Fibroblast of the aortic adventitia (primary cell): ENCODE data around the gene OSR1. TPM values are rescaled to one million over a fixed set of nuclear protein-coding genes. Genes with fewer than 3 reads are reported as not detected.
"Not testable (repeated sequence)": the region's sequence is repeated elsewhere in the genome, so short reads cannot be mapped to it uniquely, and the experiment has no call there.

ENCODE experiments used
- DNase-seq: peaks from one replicate; pipeline ENCODE4 v3.0.0-alpha.2; 2010; ENCODE audit warnings: low read depth
- H3K4me3 ChIP-seq: 2 replicates; pipeline ENCODE4 v1.5.1; 2011; ENCODE audit warnings: low read depth, mild to moderate bottlenecking, control low read depth, low read length, moderate library complexity
- total RNA-seq: library from RNA; depleted of rRNA; stranded (reverse); fragments of >200 nt; gene quantifications from 2 replicates; pipeline ENCODE4 v1.2.3, GENCODE V29; 2012; ENCODE audit warnings: low replicate concordance
- TF ChIP-seq, protein P1 (sequence below): IDR thresholded peaks from 2 replicates; pipeline ENCODE4 v1.5.1; 2011; ENCODE audit warnings: mild to moderate bottlenecking, low read length, control low read depth, inconsistent platforms; ENCODE audit not compliant: insufficient read depth

Gene OSR1
- total RNA-seq, 1 donor, result 117 TPM

GRCh38 chr2:19321946-19322345, 36.5 kb downstream of the OSR1 start:
- peak; percentile 53 for DNase-seq
- no peak overlapping the region for H3K4me3 ChIP-seq
- TF ChIP-seq, protein P1, sequence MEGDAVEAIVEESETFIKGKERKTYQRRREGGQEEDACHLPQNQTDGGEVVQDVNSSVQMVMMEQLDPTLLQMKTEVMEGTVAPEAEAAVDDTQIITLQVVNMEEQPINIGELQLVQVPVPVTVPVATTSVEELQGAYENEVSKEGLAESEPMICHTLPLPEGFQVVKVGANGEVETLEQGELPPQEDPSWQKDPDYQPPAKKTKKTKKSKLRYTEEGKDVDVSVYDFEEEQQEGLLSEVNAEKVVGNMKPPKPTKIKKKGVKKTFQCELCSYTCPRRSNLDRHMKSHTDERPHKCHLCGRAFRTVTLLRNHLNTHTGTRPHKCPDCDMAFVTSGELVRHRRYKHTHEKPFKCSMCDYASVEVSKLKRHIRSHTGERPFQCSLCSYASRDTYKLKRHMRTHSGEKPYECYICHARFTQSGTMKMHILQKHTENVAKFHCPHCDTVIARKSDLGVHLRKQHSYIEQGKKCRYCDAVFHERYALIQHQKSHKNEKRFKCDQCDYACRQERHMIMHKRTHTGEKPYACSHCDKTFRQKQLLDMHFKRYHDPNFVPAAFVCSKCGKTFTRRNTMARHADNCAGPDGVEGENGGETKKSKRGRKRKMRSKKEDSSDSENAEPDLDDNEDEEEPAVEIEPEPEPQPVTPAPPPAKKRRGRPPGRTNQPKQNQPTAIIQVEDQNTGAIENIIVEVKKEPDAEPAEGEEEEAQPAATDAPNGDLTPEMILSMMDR, result no peak

- no peak overlapping the region for H3K4me3 ChIP-seq
- TF ChIP-seq, protein P1, result no peak
- DNase-seq, result no peak
These were observed 37.6 kb downstream of the OSR1 start for GRCh38 chr2:19320813-19321212.

DNA sequence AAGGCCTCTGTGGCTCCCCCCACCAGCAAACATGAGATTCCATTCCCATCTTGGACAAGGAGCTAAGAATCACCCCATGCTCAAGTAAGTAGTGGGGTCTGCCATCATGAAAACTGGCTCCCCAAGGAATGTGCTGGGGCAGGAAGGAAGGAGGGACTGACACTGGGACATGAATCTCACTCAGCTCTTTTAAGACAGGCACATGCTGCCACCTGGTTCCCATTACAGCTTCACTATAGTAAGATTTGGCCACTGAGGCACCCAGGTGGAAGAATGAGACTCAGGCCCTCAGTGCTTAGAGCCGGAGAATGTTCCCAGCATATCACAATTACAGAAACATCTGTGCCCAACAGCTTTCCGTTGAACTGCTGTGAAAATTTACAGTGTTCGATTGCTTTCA, 38.7 kb downstream of the OSR1 start:
- no peak for DNase-seq
- H3K4me3 ChIP-seq, result no peak overlapping the region
- TF ChIP-seq, protein P1, result no peak

DNA sequence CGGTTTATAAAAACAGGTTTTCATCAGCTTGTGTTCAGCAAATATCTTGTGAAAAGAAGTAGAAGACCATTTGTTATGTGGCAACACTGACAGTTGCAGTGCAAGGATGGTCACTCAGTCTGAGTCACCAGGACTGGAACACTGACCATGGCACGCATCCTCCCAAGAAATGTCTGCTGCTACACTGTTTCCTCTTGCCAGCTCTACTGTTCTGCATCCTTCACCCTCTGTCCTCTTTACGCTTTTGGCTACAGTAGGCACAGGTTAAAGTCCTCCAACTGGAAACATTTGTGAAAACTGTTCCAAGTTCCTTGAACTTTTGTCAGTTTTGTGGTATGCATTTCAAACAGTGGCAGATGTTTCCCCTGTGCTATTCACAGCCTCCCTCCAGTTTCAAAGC, 39.4 kb downstream of the OSR1 start:
- DNase-seq, result no peak
- H3K4me3 ChIP-seq, result no peak overlapping the region
- TF ChIP-seq, protein P1, result no peak

GRCh38 chr2:19313553-19313952, 44.9 kb downstream of the OSR1 start:
- TF ChIP-seq, protein P1, result no peak
- no peak overlapping the region for H3K4me3 ChIP-seq
- DNase-seq, result no peak

DNA sequence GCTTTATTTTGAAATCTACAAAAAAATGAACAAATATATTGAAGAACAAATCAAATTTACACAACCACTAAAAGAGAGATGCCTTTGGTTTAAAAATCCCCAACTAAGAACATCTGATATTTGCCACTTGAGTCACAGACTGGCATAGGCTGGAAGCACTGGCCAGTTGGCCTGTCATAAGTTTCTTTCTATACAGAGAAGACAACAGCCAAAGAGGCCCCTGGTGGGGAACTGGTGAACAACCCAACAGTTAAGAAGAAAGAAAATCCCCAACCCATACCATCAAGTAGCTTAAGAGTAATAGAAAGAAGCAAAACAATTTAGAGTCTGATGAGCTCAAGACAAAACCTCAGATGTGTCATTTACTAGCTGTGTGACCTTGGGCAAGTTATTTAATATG, 45.5 kb downstream of the OSR1 start:
- TF ChIP-seq, protein P1, result peak; percentile 59
- no peak overlapping the region for H3K4me3 ChIP-seq
- peak; percentile 57 for DNase-seq

- H3K4me3 ChIP-seq, DNase-seq: not testable (repeated sequence)
These were observed 52.4 kb downstream of the OSR1 start for GRCh38 chr2:19306065-19306464.

DNA sequence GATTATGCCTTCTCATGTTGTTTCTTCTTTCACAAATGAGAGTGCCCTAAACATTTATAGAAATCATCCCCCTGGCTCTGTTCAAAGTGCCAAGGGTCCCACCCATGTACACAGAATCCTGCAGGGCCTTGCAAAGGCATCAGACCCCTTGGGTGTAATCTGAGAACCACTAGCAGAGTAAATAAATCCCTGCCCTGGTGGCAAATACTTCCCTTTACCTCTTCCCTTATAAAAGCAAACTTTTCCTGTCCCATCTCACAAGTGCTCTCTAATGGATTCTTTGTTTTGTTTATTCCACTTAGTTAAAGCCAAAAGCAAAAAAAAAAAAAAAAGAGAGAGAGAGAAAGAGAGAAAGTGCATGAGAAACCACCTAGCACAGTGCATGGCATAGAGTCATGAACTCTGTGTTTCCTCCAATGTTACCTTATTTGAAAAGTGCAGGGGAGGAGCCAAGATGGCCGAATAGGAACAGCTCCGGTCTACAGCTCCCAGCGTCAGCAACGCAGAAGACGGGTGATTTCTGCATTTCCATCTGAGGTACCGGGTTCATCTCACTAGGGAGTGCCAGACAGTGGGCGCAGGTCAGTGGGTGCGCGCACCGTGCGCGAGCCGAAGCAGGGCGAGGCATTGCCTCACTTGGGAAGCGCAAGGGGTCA, 52.9 kb downstream of the OSR1 start:
- H3K4me3 ChIP-seq, DNase-seq: not testable (repeated sequence)
